ENCODE data around the gene SMAD7. TPM values are rescaled to one million over a fixed set of nuclear protein-coding genes. Genes with fewer than 3 reads are reported as not detected.

Gene SMAD7
- total and polyA plus RNA-seq, 9 donors, result 10.7 to 36.5 (median 13.7) TPM

DNA sequence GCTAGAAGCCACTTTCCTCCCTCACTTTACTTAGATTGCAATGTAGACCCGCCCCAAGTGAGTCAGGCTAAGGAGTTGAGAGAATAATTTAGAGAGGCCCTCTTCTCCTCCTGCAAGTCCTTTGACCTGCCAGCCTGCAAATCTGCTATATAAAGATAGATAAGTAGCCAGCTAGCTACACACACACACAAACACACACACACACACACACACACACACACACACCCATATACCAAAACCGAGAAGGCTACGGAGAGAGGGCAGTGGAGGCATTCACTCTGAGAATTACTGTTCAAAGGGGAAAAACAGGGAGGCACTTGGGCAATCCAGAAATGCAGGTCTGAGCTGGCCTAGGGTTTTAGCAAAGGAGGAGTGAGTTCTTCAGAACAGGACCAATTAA is 23.0 kb upstream of the SMAD7 start:
- intact Hi-C loops (cut with DNase I), result no loop called here
- TF ChIP-seq, protein P1, sequence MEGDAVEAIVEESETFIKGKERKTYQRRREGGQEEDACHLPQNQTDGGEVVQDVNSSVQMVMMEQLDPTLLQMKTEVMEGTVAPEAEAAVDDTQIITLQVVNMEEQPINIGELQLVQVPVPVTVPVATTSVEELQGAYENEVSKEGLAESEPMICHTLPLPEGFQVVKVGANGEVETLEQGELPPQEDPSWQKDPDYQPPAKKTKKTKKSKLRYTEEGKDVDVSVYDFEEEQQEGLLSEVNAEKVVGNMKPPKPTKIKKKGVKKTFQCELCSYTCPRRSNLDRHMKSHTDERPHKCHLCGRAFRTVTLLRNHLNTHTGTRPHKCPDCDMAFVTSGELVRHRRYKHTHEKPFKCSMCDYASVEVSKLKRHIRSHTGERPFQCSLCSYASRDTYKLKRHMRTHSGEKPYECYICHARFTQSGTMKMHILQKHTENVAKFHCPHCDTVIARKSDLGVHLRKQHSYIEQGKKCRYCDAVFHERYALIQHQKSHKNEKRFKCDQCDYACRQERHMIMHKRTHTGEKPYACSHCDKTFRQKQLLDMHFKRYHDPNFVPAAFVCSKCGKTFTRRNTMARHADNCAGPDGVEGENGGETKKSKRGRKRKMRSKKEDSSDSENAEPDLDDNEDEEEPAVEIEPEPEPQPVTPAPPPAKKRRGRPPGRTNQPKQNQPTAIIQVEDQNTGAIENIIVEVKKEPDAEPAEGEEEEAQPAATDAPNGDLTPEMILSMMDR (IDR thresholded peaks at IDR 0.05), result no peak
- no peak for TF ChIP-seq POLR2A (IDR thresholded peaks at IDR 0.05)
- WGBS, 3 donors, result 63 to 77% (median 66%) methylated on average over 3 of the region's 3 CpGs
- no peak for DNase-seq
- no peaks in the 10 kb centered on the region for H3K27me3 ChIP-seq
- H3K4me3 ChIP-seq, result no peak overlapping the region
- no peaks in the 10 kb centered on the region for H3K9me3 ChIP-seq
- peaks cover 10% of the 10 kb centered on the region for H3K4me1 ChIP-seq (ENCODE audit: insufficient read depth)
- H3K27ac ChIP-seq, result no peak overlapping the region
- H3K36me3 ChIP-seq, result no peaks in the 10 kb centered on the region

DNA sequence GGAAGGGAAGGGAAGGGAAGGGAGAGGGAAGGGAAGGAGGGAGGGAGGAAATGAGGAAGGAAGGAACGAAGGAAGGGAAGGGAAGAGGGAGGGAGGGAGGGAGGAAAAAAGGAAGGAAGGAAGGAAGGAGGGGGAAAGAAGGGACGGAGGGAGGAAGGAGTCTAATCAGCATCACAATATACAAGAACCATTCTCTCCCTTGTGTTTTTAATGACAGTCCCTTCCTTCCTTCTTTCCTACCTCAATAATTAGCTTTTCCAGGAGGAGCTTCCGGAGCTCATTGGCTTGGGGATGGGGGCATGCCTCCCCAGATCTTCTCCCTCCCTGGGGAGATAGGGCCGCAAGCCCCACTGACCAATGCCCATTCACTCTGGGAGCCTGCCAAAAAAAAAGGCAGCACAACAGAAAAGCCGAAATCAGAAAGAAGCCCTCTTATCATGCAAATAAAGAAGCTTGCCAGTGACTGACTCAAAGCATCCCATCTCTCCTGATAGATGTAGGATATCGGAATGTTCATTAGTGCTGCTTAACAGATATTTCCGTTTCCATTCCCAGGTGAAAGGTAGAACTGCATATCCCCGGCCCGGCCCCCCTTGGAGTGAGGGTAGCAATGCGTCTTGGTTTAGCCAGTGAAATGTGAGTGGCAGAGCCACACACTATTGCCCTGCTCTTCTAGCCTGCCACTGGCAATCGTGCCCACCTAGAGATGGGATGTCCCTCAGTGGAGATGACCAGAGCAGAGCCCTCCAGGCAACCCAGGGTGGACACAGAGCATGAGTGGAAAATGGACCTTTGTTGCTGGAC is 17.8 kb upstream of the SMAD7 start:
- intact Hi-C loops (cut with DNase I), result no loop called here
- Histone ChIP-seq H3K4me1 (ENCODE audit: insufficient read depth) (no peaks in the 10 kb centered on the region), H3K4me3 (no peak overlapping the region), H3K9me3 (no peaks in the 10 kb centered on the region), H3K27ac (no peak overlapping the region), H3K27me3 (no peaks in the 10 kb centered on the region), H3K36me3 (no peaks in the 10 kb centered on the region)
- WGBS, 3 donors, result 76 to 77% (median 76%) methylated on average over 11 of the region's 11 CpGs
- TF ChIP-seq POLR2A (IDR thresholded peaks at IDR 0.05) (no peak), EP300 (IDR thresholded peaks at IDR 0.05) (no peak)
- TF ChIP-seq, protein P1 (IDR thresholded peaks at IDR 0.05), result no peak
- no peak for DNase-seq

- Histone ChIP-seq H3K9me3 (no peaks in the 10 kb centered on the region), H3K4me3 (no peak overlapping the region), H3K36me3 (no peaks in the 10 kb centered on the region), H3K27ac (no peak overlapping the region), H3K4me1 (ENCODE audit: insufficient read depth) (no peaks in the 10 kb centered on the region), H3K27me3 (no peaks in the 10 kb centered on the region)
- TF ChIP-seq, protein P1 (IDR thresholded peaks at IDR 0.05), result no peak
- TF ChIP-seq POLR2A (IDR thresholded peaks at IDR 0.05), result no peak
- TF ChIP-seq EP300 (IDR thresholded peaks at IDR 0.05), result no peak
- 88 to 95% (median 92%) methylated on average over 2 of the region's 2 CpGs for WGBS, 3 donors
- intact Hi-C loops (cut with DNase I), result no loop called here
- DNase-seq, result no peak
Measured at GRCh38 chr18:48967545-48967944, 16.8 kb upstream of the SMAD7 start.

DNA sequence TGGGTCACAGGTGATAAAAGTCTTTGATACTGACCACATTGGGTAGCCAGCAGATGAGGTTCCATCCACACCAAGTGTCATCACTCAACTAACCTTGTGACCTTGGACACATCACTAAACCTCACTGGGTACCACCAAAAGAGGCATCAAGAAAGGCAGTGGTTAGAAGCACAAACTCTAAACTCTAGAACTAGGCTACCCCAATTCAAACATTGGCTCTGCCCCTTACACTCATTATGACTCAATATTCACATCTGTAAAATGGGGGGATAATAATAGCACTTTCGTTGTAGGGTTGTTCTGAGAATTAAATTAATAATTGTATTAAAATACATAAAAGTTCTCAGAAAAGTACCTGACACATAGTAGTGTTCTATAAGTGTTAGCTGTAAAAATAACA is 15.8 kb upstream of the SMAD7 start:
- WGBS, 3 donors, result 87 to 95% (median 94%) methylated on average over 1 of the region's 1 CpG
- Histone ChIP-seq H3K27ac (no peak overlapping the region), H3K27me3 (no peaks in the 10 kb centered on the region), H3K36me3 (no peaks in the 10 kb centered on the region), H3K4me1 (ENCODE audit: insufficient read depth) (no peaks in the 10 kb centered on the region), H3K4me3 (no peak overlapping the region), H3K9me3 (no peaks in the 10 kb centered on the region)
- intact Hi-C loops (cut with DNase I), result no loop called here
- TF ChIP-seq POLR2A (IDR thresholded peaks at IDR 0.05), result no peak
- TF ChIP-seq EP300 (IDR thresholded peaks at IDR 0.05), result no peak
- TF ChIP-seq, protein P1 (IDR thresholded peaks at IDR 0.05), result no peak
- no peak for DNase-seq

Measured in ovary (tissue), 9 donors.